ENCODE measurements around the gene CACNG4. TPM values are rescaled to one million over a fixed set of nuclear protein-coding genes. Genes with fewer than 3 reads are reported as not detected.

Gene CACNG4
- total RNA-seq, 1 experiment from 2014 or later, result 2.4 TPM

DNA sequence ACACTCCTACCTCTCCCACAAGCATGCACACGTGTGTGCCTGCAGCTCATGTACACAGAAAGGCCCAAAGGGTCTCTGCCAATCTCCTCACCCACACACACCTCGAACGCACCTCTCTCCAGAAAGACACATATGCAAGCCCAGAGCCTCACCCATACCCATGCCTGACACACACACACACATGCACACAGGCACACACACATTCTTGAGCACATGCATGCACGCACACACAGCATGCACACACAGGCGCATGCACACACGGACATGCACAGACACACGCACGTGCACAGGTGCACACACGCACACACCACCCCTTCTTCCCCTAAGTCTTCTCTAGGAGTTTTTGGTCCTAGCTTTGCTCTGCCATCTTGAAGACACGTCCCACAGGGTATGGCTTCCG lies 48.7 kb upstream of the CACNG4 start:
- Histone ChIP-seq H3K27ac (ENCODE audit: low read length) (no peak overlapping the region), H4K20me1 (ENCODE audit: low read length) (no peaks in the 10 kb centered on the region), H3K4me1 (ENCODE audit: insufficient read depth, low read length) (peaks cover 4% of the 10 kb centered on the region; the same call in 1 of the 2 replicates), H3K9ac (ENCODE audit: low read length) (no peak overlapping the region), H3F3A (ENCODE audit: low read length, unreplicated experiment) (no peaks in the 10 kb centered on the region), H3K9me3 (ENCODE audit: low read length) (no peaks in the 10 kb centered on the region), H3K4me2 (ENCODE audit: low read length) (no peak overlapping the region), H3K4me3 (ENCODE audit: low read length) (no peak overlapping the region), H3K27me3 (ENCODE audit: low read length) (no peaks in the 10 kb centered on the region), H2AFZ (ENCODE audit: low read length) (no peak overlapping the region), H3K9me2 (replicated peaks; ENCODE audit: low read length) (no peaks in the 10 kb centered on the region), H3K36me3 (ENCODE audit: low read depth, low read length) (no peaks in the 10 kb centered on the region), H3K79me2 (ENCODE audit: low read length) (no peaks in the 10 kb centered on the region)
- no TSS peak for BruUV-seq (replicated peaks)
- CTCF ChIA-PET, result interaction anchor here (1.1 kb wide), 2 partner anchors 36 to 59 kb away, joined by 5 to 25 read pairs; no protein-coding TSS in a partner anchor
- POLR2A ChIA-PET (ENCODE audit: unreplicated experiment), result interaction anchor here (0.6 kb wide), 1 partner anchor 148 kb away, joined by 4 read pairs; no protein-coding TSS in a partner anchor
- DNase-seq (no peak), ATAC-seq (no peak)
- no peak for TF ChIP-seq EZH2phosphoT487 (IDR thresholded peaks at IDR 0.05; ENCODE audit: borderline replicate concordance, low read length)
- TF ChIP-seq, protein P1, sequence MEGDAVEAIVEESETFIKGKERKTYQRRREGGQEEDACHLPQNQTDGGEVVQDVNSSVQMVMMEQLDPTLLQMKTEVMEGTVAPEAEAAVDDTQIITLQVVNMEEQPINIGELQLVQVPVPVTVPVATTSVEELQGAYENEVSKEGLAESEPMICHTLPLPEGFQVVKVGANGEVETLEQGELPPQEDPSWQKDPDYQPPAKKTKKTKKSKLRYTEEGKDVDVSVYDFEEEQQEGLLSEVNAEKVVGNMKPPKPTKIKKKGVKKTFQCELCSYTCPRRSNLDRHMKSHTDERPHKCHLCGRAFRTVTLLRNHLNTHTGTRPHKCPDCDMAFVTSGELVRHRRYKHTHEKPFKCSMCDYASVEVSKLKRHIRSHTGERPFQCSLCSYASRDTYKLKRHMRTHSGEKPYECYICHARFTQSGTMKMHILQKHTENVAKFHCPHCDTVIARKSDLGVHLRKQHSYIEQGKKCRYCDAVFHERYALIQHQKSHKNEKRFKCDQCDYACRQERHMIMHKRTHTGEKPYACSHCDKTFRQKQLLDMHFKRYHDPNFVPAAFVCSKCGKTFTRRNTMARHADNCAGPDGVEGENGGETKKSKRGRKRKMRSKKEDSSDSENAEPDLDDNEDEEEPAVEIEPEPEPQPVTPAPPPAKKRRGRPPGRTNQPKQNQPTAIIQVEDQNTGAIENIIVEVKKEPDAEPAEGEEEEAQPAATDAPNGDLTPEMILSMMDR (conservative IDR thresholded peaks at IDR 0.05; ENCODE audit: low read depth, low read length), result no peak
- no peak for TF ChIP-seq EZH2 (IDR thresholded peaks at IDR 0.05; ENCODE audit: low read length, unreplicated experiment)
- intact Hi-C loops (cut with micrococcal nuclease), result loop anchor here (1.0 kb wide), 2 partner anchors 60 to 243 kb away; no protein-coding TSS in a partner anchor

DNA sequence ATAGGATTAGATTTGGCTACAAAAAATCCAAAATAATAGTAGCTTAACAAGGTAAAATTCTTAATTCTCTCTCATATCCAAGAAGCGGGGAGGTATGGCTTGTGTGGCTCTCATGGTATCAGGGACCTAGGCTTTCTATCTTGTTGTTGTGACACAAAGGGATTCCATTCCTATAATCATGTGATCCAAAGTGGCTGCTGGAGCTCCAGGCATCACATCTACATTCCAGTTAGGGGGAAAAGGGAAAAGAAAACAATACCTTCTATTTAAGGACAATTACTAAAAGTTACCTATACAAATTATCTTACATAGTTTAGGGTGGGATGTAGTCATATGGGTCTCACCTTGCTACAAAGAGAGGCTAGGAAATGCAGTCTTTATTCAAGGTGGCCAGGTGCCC lies 47.6 kb upstream of the CACNG4 start:
- H3K4me2 ChIP-seq (ENCODE audit: low read length), result no peak overlapping the region
- POLR2A ChIA-PET (ENCODE audit: unreplicated experiment), result no interaction called here
- no peak overlapping the region for H3K27ac ChIP-seq (ENCODE audit: low read length)
- no peaks in the 10 kb centered on the region for H3K79me2 ChIP-seq (ENCODE audit: low read length)
- no peaks in the 10 kb centered on the region for H3K9me3 ChIP-seq (ENCODE audit: low read length)
- BruUV-seq (replicated peaks), result no TSS peak
- H3K27me3 ChIP-seq (ENCODE audit: low read length), result no peaks in the 10 kb centered on the region
- no peaks in the 10 kb centered on the region for H3K36me3 ChIP-seq (ENCODE audit: low read depth, low read length)
- H4K20me1 ChIP-seq (ENCODE audit: low read length), result no peaks in the 10 kb centered on the region
- CTCF ChIA-PET, result interaction anchor here (1.0 kb wide), 1 partner anchor 59 kb away, joined by 4 read pairs; no protein-coding TSS in a partner anchor
- H3K4me3 ChIP-seq (ENCODE audit: low read length), result no peak overlapping the region
- no peak overlapping the region for H3K9ac ChIP-seq (ENCODE audit: low read length)
- intact Hi-C loops (cut with micrococcal nuclease), result no loop called here
- ATAC-seq, result no peak
- no peak for DNase-seq
- TF ChIP-seq, protein P1 (conservative IDR thresholded peaks at IDR 0.05; ENCODE audit: low read depth, low read length), result no peak
- no peak for TF ChIP-seq EZH2phosphoT487 (IDR thresholded peaks at IDR 0.05; ENCODE audit: borderline replicate concordance, low read length)
- H3K4me1 ChIP-seq (ENCODE audit: insufficient read depth, low read length), result peaks cover 4% of the 10 kb centered on the region; the same call in 1 of the 2 replicates
- H2AFZ ChIP-seq (ENCODE audit: low read length), result no peak overlapping the region
- H3K9me2 ChIP-seq (replicated peaks; ENCODE audit: low read length), result no peaks in the 10 kb centered on the region
- no peaks in the 10 kb centered on the region for H3F3A ChIP-seq (ENCODE audit: low read length, unreplicated experiment)

DNA sequence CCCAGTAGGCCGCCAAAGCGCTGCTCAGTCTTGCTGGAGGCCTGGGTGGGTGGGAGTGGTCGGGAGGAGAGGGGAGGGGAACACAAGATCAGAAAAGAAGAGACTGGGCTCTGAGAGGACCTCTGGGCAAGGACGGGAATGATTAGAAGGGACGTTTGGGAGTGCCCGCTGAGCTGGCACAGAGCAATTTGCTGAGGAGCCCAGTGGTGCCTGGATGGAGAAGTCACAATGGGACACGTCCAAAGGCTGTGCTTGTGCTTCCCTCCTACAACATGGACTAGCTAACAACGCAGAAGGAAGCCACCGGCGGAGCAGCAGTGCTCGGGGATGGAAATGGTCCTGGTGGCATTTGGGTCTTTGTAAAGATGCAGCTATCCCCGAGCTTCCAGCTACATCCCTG lies 45.6 kb upstream of the CACNG4 start:
- DNase-seq, result no peak
- H4K20me1 ChIP-seq (ENCODE audit: low read length), result no peaks in the 10 kb centered on the region
- no peaks in the 10 kb centered on the region for H3K9me2 ChIP-seq (replicated peaks; ENCODE audit: low read length)
- H3K9me3 ChIP-seq (ENCODE audit: low read length), result no peaks in the 10 kb centered on the region
- ChIA-PET CTCF (no interaction called here), POLR2A (ENCODE audit: unreplicated experiment) (no interaction called here)
- no peak overlapping the region for H3K4me3 ChIP-seq (ENCODE audit: low read length)
- intact Hi-C loops (cut with micrococcal nuclease), result no loop called here
- H3K79me2 ChIP-seq (ENCODE audit: low read length), result no peaks in the 10 kb centered on the region
- H3K36me3 ChIP-seq (ENCODE audit: low read depth, low read length), result no peaks in the 10 kb centered on the region
- peaks cover 4% of the 10 kb centered on the region; the same call in 1 of the 2 replicates for H3K4me1 ChIP-seq (ENCODE audit: insufficient read depth, low read length)
- no peak overlapping the region for H2AFZ ChIP-seq (ENCODE audit: low read length)
- H3F3A ChIP-seq (ENCODE audit: low read length, unreplicated experiment), result no peaks in the 10 kb centered on the region
- H3K4me2 ChIP-seq (ENCODE audit: low read length), result no peak overlapping the region
- no peaks in the 10 kb centered on the region for H3K27me3 ChIP-seq (ENCODE audit: low read length)
- no peak overlapping the region for H3K9ac ChIP-seq (ENCODE audit: low read length)
- TF ChIP-seq, protein P1 (conservative IDR thresholded peaks at IDR 0.05; ENCODE audit: low read depth, low read length), result no peak
- TF ChIP-seq EZH2phosphoT487 (IDR thresholded peaks at IDR 0.05; ENCODE audit: borderline replicate concordance, low read length) (no peak), EZH2 (IDR thresholded peaks at IDR 0.05; ENCODE audit: low read length, unreplicated experiment) (no peak)
- ATAC-seq, result no peak
- no peak overlapping the region for H3K27ac ChIP-seq (ENCODE audit: low read length)
- no TSS peak for BruUV-seq (replicated peaks)
